ENCODE results near the gene CCDC9B.

CCDC9B gene

DNA sequence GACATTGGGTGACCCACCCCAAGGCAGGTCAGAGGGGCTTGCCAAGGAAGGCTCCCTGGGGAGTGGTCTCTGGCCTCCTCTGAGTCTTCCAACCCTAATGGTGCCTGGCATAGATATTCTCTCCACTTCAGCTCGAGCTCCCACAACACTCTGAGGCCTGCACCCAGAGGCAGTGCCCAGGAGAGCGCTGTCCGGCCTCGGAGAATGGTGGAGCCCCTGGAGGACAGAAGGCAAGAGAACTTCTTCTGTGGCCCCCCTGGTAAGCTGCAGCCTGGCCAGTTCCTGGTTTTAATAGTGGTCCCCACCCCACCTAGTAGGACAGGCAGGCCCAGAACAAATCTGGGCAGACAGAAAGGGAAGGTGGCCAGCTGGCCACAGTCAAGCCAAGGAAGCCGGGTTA lies 24.3 kb upstream of the CCDC9B start:
- DNase-seq, result no peak

DNA sequence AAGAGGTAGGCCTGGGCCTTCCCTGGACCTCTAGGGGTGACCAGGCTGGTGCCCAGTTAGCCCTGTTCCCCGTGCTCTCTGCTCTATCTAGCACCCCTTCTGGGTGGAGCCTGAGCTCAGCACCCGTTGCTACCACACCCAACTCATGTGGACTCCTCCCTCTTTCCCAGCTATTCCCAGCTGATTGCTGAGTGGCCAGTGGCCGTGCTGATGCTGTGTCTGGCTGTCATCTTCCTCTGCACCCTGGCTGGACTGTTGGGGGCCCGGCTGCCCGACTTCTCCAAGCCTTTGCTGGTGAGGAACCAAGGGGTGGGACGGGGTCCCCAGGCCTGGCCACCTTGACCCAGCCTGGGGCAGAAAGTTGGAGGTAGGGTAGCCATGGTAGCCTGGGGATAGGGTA lies 23.5 kb upstream of the CCDC9B start:
- no peak for DNase-seq

DNA sequence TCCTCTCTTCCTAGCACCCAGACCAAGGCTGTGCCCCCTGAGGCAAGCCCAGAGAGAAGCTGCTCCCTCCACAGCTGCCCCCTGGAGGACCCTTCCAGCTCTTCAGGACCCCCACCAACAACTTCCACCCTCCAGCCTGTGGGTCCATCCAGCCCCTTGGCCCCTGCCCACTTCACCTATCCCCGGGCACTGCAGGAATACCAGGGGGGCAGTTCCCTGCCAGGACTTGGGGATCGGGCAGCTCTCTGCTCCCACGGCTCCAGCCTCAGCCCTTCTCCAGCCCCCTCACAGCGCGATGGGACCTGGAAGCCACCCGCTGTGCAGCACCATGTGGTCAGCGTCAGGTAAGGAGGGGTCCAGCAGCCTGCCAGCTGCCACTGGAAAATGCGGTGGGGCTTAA lies 22.9 kb upstream of the CCDC9B start:
- no peak for DNase-seq

DNA sequence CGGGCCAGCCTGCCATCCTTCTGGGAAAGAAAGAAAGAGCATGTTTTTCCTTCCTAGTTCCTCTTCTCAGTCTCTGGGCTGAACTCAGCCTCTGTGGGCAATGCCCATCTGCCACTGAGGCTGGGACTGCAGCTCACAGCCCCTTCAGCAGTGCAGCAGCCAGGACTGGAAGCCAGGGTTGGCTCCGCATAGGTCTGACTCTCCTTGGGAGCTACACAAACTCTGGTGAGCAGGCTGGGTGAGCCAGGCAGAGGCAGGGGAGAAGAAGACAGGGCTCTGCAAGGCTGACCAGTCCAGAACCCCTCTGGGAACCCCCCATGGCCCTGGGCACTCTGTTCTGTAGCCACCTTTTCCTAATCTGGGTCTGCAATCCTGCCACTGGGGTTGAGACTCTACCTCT lies 20.9 kb upstream of the CCDC9B start:
- no peak for DNase-seq

DNA sequence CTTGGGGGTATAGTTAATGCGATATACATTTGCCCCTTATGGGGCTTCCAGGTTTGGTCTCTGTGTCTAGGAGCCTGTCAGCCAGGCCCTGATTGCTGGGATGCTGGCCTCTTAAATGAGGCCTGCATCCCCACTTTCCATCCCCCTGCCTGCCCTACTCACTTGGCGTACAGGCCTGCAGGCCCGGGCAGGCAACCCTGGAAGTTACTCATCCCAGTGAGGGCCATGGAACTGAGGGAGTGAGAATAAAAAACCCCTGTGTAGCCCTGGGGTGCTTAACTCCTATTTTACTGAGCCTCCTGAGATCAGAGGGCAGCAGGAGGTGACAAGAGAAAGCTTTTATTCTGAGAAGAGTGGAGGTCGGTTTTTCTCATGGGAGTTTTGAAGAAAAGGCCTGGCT lies 19.3 kb upstream of the CCDC9B start:
- DNase-seq, result no peak

DNA sequence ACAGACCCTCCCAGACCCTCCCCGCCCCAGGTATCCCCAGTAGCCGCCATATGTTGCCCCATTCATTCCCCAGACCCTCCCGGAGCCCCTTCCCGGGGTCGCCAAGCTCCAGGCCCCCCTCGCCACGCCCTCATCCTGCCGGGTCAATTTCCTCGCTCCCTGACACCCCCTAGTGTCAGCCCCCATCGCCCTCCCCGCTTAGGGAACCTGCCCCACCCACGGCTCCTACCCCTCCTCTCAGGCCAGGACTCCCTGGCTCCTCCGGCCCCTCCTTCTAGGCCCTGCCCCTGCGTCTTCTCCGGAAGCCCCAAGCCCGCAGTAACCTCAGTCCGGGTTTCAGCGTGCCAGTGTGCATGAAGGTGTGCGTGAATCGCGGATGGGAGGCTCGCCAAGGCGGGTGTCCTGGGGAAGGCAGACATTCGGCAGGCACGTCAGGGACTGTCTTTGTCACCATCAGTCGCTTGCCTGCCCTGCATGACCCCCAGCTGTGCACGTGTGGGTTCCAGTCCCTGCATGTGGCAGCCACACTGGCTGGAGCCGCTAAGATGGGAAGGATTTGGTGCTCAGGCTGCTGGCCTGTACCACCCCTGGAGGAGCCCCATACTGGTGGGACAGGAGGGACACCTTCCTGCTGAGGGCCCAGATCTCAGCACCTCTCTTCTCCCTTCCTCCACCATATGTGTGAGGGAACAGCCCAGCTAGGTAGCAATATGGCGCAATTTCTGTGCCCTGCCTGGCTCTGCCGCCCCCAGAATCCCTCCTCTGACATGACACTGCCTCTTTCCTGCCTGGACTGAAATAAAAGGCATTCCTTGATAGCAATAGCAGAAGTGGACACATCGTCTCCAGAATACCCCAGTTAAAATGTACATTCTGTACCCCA lies 18.0 kb upstream of the CCDC9B start:
- no peak for DNase-seq

DNA sequence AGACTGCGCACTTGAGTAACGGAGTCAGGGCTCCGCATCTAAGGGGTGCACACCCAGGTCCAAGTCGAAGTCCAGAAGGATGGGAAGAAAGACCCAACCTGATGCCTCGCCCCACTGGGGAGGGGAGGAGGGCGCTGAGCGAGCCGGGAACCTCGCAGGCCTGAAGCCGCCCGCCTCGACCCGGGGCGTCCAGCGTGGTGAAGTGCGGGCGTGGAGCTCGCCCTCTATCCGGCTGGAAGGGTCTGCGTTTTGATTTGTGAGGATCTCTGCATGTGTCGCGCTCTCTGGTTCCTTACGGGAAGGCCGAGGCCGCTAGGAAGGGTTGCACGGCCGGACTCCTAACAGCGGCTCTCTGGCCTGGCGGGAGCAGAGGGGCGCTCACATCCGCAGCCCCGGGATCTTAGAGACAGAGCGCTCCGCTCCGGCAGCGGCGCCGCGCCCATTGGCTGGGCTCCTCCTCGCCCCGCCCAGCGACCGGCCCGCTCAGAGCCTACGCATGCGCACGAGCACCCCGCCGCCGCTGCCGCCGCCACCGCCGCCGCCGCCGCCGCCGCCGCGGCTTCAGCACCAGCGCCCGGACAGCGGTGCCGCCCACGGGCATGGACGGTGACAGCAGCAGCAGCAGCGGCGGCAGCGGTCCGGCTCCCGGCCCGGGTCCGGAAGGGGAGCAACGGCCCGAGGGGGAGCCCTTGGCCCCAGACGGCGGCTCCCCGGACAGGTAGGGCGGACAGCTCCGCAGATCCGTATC lies 17.2 kb upstream of the CCDC9B start, which contains the start of gene DISP2:
DISP2 (plus strand) TSS at position 497 of the 748 bp plus-strand sequence; CDS start at position 600, 103 bp downstream.
- DNase-seq, result no peak

DNA sequence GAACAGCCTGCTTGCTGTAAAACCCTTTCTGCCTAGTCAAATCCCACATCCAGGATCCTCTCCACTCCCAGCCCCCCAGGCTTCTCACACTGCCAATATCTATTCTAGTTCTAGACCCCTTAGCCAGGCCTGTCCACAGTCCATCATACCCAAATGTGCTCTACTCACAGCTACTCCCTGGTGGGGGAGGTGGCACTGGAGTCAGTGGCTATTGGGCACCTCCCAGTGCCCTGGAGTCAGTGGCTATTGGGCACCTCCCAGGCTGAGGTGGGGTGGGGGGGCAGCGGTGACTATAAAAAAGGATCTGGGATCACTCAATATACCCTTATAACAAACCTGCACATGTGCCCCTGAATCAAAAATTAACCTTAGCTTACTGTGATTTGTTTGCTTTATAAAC lies 16.5 kb upstream of the CCDC9B start:
- no peak for DNase-seq

DNA sequence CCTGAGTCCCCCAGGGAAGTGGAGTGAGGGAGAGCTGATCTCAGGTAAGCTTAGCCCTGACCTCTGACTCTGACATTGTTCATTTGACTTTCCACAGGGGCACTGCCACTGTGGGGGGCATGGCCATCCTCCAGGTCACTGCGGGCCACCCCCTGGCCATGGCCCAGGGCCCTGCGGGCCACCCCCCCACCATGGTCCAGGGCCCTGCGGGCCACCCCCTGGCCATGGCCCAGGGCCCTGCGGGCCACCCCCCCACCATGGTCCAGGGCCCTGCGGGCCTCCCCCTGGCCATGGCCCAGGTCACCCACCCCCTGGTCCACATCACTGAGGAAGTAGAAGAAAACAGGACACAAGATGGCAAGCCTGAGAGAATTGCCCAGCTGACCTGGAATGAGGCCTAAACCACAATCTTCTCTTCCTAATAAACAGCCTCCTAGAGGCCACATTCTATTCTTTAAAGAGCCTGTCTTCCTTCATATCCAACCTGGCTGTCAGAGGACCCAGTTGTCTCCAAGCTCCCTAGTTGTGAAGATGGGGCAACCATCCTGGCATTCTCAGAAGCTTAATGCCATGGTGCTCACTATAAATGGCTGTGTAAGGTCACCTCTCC lies 15.3 kb upstream of the CCDC9B start:
- DNase-seq, result no peak

DNA sequence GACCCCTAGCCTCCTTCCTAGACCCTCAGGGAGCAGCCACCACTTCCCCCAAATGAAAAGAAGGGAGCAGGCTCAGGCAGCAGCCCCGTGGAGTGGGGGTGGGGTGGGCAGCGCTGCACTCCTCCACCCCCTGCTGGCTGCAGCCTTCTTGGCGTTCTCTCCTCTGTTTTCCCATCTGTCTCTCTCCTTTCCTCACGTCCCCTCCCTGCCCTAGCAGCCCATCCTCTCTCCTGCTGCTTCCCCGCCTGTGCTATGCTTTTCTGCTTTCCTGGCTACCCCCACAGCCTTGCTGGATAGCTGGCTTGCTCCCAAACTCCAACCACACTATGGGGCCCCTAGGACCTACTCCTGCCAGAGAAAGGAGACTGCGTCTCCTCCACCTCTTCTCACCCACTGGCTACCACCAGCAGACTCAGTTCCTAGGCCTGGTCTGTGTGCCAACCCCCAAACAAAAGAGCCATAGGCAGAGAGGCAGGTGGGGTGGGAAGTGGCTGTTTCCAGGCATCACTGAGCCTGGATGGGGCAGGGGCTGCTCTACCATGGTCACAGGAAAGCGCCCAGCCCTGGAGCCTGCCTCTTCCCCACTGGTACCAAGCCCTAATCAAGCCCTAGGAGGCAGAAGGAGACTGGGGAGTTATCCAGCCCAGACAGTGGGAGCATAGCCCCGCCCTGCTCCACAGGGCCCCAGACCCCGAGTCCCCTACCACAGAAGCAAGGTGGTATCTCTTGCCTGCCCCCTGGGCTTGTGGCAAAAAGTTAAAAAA lies 13.9 kb upstream of the CCDC9B start:
- no peak for DNase-seq

DNA sequence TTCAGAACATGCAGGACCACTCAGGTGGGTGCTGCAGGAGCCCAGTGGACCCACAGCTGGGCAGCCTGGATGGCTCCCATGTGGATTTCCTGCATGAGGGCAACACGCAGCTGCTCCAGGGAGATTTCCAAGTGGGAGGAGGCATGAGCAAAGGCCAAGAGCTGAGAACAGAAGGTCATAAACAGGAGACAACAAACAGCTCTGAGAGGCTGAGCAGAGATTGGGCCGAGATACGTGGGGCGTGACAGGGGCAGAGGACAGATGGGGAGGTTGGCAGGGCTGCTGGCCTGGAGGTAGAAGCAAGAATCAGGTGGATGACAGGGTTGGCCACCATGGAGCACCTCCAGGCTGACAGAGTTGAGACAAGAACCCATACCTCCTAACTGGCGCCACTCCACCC lies 13.0 kb upstream of the CCDC9B start:
- peak; percentile 21 for DNase-seq

DNA sequence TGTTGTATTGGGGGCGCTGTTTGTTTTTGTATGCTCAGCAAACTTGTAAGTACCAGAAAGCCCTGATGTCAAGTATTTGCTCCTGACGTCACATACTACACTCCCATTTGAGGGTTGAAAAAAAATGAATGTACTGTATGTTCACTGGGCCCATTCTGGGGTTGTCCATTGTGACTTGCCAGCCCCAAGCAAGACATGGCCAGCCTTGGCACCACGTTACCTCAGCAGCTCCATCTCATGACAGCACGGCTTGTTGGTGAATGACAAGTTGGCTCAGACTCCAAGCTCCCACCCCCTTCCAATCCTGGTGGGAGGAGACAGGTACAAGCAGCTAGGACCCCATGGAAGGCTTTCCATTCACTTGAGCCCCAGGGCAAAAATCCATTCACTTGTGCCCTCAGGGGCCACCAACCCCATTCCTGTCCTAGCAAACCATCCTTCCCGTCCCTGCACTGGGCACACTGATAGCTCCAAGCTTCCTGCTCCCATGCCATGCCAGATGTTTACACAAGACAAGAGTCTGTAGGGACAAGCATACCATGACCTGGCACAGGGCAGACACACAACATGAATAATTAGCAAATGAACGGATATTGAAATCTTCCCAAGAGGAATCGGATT lies 11.7 kb upstream of the CCDC9B start:
- DNase-seq, result no peak

DNA sequence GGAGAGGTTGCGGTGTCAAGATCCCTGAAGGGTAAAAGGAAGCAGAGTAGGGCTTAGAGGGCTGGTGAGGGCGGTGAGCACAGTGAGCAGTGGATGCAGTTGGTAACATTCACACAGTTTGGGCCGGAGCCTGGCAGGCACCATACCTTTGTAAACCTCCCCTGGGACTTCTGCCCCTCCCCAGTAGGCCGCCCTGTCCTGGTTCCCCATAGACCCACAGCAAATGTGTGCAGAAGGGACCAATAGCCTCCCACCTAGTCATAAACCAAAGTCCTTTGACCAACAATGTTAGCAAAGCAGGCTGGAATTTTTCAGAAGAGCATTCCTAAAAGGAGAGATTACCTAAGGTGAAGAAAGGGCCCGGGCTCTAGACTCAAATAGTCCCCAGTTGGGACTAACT lies 8.4 kb upstream of the CCDC9B start:
- no peak for DNase-seq

DNA sequence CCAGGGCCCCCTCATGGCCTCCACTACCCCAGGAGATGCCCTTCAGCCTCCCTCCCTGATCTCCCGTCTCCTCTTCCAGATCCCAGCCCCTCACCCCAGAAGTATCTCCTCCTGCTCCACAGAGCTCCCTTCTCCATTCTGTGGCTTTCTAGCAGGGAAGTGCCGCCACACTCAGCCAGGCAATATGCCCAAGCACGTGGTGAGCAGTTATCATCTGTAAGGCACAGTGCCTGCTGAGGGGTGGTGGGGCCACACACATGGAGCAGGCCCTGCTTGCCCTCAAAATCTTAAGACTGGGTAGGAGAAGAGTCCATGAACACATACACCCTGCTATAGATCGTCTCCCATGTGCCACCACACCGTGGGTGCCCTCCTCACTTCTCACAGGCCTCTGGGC lies 7.7 kb upstream of the CCDC9B start:
- DNase-seq, result no peak

DNA sequence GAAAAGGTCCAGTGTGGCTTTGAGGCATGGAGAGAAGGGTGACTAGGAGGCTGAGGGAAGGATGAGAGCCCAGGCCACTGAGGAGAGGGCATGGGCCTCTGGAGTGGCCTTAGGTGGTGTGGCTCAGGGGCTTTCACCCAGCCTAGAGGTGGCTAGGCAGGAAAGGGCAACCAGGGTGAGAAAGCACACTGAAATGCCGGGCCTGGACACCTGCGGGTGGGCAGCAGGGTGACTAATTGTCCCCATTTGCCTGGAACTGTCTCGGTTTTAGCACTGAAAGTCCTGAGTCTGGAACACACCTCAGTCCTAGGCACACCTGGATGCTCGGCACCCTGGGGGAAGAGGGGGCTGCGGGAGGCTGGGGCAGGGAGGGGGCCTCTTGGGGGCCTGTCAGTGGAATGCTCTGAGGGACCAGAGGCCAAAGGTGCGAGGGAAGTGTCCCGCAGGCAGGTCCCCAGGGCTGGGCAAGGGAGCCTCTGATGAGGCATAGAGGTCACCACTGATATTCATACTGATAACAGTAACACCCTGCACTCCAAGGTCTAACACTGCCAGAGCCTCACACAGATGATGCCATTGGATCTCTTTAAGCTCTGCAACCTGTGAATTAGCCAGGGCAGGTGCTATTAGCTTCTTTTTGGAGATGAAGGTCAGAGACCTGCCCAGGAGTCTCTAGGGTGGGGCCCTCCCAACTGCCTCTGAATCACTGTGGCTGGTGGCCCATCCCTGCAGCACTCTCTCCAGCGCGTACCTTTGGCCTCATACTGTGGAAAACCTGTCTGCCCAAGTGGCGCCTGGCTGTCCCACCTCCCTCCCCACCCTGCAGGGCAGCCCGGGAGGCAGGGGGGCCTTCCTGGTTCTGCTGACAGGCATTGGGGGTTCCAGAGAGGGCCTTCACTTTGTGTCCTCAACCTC lies 7.1 kb upstream of the CCDC9B start:
- DNase-seq, result no peak

DNA sequence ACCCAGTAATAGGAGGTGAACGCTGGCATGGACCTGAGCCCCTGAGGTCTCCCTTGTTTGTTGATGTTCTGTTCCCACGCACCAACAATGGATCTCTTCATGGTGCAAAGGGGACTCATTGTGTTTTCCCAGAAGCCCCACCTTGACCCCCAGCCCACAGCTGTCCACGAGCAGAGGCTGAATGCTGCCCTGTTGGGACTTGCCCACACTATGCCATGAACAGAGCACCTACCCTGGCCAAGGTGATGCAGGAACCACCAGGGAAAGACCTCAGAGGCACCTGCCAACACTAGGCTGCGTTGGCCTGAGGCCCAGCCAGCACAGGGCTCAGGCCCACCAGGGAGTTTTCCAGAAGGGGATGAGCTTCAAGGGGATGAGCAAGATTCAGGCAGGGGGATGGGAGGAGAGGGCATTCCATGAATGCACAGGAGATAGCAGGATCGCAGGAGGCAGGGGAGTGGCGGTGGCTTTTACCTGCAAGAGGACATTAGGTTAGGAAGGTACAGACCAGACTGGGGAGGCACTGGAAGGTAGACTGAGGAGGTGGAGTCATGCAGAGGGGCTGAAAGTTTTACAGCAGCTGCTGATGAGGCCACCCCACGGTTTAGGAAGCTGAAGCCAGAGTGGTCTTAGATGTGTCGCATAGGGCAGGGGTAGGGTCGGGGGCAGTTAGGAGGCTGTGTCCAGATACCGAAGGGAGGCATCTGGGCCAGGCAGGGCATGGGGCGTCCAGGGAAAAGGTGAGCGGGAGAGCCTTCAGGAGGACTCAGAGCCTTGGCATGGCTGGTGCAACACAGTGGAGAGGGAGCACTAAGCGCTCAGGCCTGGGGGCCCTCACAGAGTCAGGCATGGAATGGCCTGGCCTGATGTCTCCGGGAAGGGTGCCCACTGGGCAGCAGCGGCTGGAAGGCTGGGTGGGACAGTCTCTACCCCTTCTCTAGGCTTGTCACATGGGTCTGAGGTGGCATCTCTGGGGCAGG lies 6.1 kb upstream of the CCDC9B start:
- DNase-seq, result no peak

DNA sequence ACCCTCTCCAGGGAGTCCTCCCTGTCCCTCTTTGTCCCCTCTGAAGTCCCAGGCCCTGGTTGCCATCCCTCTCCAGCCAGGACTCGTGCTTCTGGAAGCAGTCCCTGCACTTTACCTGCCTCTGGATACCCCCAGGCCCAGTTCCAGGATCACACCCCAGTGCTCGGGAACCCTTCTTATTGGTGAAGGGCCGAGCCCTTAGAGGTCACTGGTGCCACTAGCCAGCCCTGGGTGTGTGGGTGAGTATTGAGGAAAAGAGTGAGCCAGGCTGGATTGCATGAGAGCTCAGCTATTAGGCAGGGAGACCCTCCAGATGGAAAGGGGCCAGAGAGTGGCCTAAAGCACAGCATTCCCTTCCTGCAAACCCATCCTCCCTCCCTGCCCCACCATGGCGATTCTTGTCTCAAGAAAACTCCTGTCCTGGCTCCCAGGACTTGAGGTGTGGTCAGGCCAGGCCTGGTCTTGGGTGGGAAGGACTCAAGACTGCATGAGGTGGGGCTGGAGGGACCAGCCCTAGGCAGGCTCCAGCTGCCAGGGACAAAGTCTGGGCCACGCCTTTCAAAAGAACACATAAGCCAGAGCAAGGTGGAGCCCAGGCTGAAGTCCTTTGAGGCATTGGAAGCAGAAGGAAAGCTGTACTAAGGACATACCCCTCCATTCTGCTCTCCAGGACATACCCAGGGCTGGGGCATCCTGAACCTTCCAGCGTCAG lies 5.3 kb upstream of the CCDC9B start:
- DNase-seq, result no peak

DNA sequence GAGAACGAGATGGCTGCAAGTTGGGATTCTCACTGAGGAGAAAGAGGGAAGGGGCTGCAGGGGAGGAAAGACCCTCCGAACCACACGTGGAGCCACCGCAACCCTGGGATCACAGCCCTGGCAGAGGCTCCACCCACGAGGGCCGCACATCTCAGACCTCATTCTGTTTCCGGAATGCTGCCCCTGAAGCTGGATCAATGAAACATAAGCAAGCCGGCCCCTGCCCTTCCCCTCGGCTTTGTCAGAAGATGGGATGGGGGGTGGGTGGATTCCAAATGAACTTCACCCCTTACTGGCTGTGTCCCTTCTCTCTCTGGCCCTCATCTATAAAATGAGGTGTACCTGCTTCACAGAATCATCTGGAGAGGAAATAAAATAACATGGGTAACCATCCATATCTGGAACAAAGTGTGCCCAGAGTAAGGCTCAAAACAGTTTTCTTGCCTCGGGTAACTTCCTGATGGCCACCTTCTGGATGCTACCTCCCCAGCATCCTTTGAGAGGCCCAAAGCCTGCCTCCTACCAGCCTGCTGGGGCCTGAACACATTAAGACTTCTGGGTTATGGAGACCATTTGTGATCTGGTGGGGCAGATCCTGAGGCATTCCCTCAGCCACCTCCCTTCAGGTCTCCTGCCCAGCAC lies 4.6 kb upstream of the CCDC9B start:
- no peak for DNase-seq

DNA sequence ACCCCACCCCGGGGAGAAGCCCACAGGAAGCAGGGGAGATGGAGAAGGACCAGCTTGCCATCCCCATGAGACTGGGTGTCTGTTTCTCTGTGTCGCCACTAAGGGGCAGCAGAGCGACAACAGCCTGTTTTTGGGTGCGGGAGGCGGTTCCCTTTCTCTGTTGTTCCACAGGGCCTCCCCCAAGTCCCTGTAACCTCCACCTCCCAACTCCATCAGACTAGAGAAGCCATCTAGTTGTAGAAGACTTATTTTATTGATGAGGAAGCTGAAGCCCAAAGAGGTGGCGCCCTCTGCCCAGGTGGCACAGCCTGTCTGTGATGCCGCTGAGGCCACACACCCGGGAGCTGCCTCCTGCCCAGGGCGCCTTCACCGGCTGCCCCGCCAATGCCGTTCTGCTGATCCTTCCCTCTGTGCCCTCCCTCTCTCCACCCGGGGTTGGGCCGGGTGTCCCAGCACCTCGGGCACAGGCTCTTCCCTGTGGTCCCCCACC lies 3.9 kb upstream of the CCDC9B start:
- no peak for DNase-seq

All from NCI-H2029 treated with DMSO at 0.1 percent for 48 hours (cell line).